CD8-positive, alpha-beta memory T cell (primary cell): ENCODE measurements around the gene P2RY12. TPM values are rescaled to one million over a fixed set of nuclear protein-coding genes. Genes with fewer than 3 reads are reported as not detected.
A peak's percentile ranks its signal among the peaks of the same experiment; 100 is the strongest.

ENCODE experiments used
- CTCF ChIA-PET: fragments of 350-600 bp; sonication (Branson Sonifier 250); formaldehyde crosslinking; loops from one replicate; lab custom pipeline; 2021; ENCODE audit warnings: antibody characterized with exemption; lab: Charles Lee
- POLR2A ChIA-PET: fragments of 350-600 bp; sonication (Branson Sonifier 250); formaldehyde crosslinking; loops from one replicate; lab custom pipeline; 2021; ENCODE audit warnings: antibody characterized with exemption; lab: Charles Lee
- DNase-seq, 5 donors: peaks; one replicate each; pipeline versions ENCODE4 v3.0.0 to v3.0.0-alpha.2; 2020 to 2022; ENCODE audit warnings: mixed read lengths in 1 of 5
- H3K27ac ChIP-seq: one replicate; pipeline ENCODE4 v1.7.0; 2013; ENCODE audit warnings: low read depth, mild to moderate bottlenecking, low read length, moderate library complexity
- H3K27me3 ChIP-seq: 2 replicates; pipeline ENCODE4 v1.7.0; 2013; ENCODE audit warnings: low read length, mild to moderate bottlenecking; ENCODE audit not compliant: insufficient read depth, poor library complexity, severe bottlenecking
- H3K36me3 ChIP-seq: 2 replicates; pipeline ENCODE4 v1.7.0; 2013; ENCODE audit warnings: mild to moderate bottlenecking, low read length, moderate library complexity; ENCODE audit not compliant: insufficient read depth
- H3K4me1 ChIP-seq: 2 replicates; pipeline ENCODE4 v1.7.0; 2013; ENCODE audit warnings: mild to moderate bottlenecking, low read length, moderate library complexity; ENCODE audit not compliant: insufficient read depth
- H3K4me3 ChIP-seq: 2 replicates; pipeline ENCODE4 v1.7.0; 2013; ENCODE audit warnings: mild to moderate bottlenecking, low read length
- H3K9me3 ChIP-seq: 2 replicates; pipeline ENCODE4 v1.7.0; 2013; ENCODE audit warnings: mild to moderate bottlenecking, low read length
- H3K27ac Mint-ChIP-seq, 8 donors: one replicate each; pipeline ENCODE4 v1.8.0; 2020 to 2021; ENCODE audit warnings: mixed read lengths in 8 of 8, mild to moderate bottlenecking in 6 of 8, inconsistent platforms in 3 of 8, moderate library complexity in 3 of 8
- H3K27me3 Mint-ChIP-seq, 2 donors: one replicate each; pipeline ENCODE4 v1.8.0; 2020 to 2021; ENCODE audit warnings: mixed read lengths in 2 of 2, mild to moderate bottlenecking in 1 of 2, moderate library complexity in 1 of 2
- H3K36me3 Mint-ChIP-seq, 3 donors: one replicate each; pipeline ENCODE4 v1.8.0; 2020 to 2021; ENCODE audit warnings: mixed read lengths in 3 of 3, inconsistent platforms in 1 of 3, mild to moderate bottlenecking in 1 of 3
- H3K4me1 Mint-ChIP-seq, 3 donors: one replicate each; pipeline ENCODE4 v1.8.0; 2020 to 2021; ENCODE audit warnings: mixed read lengths in 3 of 3, inconsistent platforms in 1 of 3, mild to moderate bottlenecking in 1 of 3
- H3K4me3 Mint-ChIP-seq, 7 donors: one replicate each; pipeline ENCODE4 v1.8.0; 2020 to 2021; ENCODE audit warnings: mixed read lengths in 7 of 7, mild to moderate bottlenecking in 6 of 7, moderate library complexity in 4 of 7, inconsistent platforms in 2 of 7
- H3K9me3 Mint-ChIP-seq, 5 donors: one replicate each; pipeline ENCODE4 v1.8.0; 2020 to 2022; ENCODE audit warnings: mixed read lengths in 5 of 5, mild to moderate bottlenecking in 3 of 5, moderate library complexity in 2 of 5, inconsistent platforms in 1 of 5
- polyA plus RNA-seq: library from polyadenylated mRNA; unstranded; fragments of 300-500 nt; fragmentation: Illumina TruSeq; gene quantifications from one replicate; pipeline ENCODE4 v1.2.3, GENCODE V29; 2021
- total RNA-seq, 2 experiments: library from RNA; stranded (reverse); gene quantifications; one replicate each; pipeline ENCODE4 v1.2.3, GENCODE V29; 2021

Gene P2RY12
- total and polyA plus RNA-seq, 3 experiments from 2014 or later = not detected

DNA sequence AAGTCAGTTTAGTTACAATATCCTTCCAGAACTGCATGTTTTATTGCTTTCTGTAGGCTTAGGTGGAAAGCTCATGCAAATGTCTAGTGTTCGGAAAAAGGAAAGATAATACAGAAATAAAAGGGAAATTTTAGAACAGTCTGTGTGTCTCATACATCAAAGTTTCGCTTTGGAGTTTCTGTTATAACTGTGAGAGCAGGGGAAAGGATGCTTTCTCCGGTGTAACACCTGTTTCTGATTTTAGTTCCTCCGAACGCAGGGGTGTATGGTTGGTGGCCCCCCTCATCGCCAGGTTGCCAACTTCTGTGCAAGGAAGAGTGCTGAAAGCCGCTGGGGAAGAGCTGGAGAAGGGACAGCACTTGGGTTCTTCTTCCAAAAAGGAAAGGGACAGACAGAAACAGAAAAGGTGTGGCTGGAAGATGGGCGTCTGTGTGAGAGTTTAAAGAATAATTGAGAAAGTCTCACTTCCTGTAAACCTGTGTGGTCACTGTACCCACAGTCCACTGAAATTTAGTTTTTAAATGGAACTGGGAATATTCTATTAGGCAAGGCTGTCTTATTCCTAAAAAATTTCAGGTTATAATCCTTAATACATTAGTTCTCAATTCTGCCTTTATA is 6.7 kb downstream of the P2RY12 start:
- ChIA-PET CTCF (no interaction called here), POLR2A (no interaction called here)
- H3K4me1 Mint-ChIP-seq = no peaks in the 10 kb centered on the region
- Histone ChIP-seq H3K4me1 (no peaks in the 10 kb centered on the region), H3K27me3 (no peaks in the 10 kb centered on the region), H3K9me3 (no peaks in the 10 kb centered on the region), H3K4me3 (no peak overlapping the region), H3K36me3 (no peaks in the 10 kb centered on the region), H3K27ac (no peak overlapping the region)
- H3K9me3 Mint-ChIP-seq = no peaks in the 10 kb centered on the region
- no peaks in the 10 kb centered on the region for H3K36me3 Mint-ChIP-seq
- no peak for DNase-seq
- no peak overlapping the region for H3K27ac Mint-ChIP-seq
- no peak overlapping the region for H3K4me3 Mint-ChIP-seq
- peaks cover 1 to 10% of the 10 kb centered on the region in 2 donors for H3K27me3 Mint-ChIP-seq

DNA sequence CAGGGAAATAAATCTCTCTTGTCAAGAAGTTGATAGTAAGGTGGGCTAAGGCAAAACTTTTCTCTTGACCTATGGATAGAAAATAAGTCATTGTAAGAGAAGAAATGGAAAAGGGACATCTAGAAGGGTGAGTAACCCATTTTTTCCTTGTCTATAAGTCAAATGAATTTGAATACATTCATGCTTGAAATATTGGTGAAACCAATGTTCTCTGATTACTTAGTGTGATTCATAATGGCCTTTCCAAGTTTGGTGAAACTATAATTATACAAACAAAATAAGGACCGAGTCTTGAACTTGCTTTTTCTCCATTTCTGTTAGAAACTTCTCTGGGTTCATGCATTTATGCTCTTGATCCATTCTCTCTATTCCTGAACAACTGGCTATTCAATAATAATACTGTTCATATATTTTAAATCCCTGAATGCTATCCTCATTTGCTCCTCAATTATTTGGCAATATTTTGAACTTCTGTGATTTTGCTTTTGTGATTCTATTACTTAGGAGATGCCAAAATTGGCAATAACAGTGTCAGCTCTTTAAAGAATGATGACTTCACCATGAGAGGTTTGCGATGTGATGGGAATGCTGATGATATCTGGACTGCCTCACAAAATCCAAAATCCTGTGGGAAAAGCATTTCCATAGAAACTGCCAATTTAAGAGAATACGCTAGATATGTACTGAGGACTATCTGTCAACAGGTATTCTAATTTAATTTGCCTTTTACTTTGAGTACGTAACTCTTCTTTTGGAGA is 12.3 kb downstream of the P2RY12 start:
- no peak overlapping the region for H3K4me3 ChIP-seq
- no peaks in the 10 kb centered on the region for H3K4me1 ChIP-seq
- H3K9me3 ChIP-seq = no peaks in the 10 kb centered on the region
- POLR2A ChIA-PET = no interaction called here
- DNase-seq = no peak
- no peaks in the 10 kb centered on the region for H3K36me3 ChIP-seq
- Mint-ChIP-seq H3K4me1 (no peaks in the 10 kb centered on the region), H3K9me3 (no peaks in the 10 kb centered on the region), H3K27me3 (peaks cover 0 to 8% of the 10 kb centered on the region in 2 donors), H3K36me3 (no peaks in the 10 kb centered on the region), H3K4me3 (no peak overlapping the region), H3K27ac (no peak overlapping the region)
- CTCF ChIA-PET = no interaction called here
- no peaks in the 10 kb centered on the region for H3K27me3 ChIP-seq
- no peak overlapping the region for H3K27ac ChIP-seq

DNA sequence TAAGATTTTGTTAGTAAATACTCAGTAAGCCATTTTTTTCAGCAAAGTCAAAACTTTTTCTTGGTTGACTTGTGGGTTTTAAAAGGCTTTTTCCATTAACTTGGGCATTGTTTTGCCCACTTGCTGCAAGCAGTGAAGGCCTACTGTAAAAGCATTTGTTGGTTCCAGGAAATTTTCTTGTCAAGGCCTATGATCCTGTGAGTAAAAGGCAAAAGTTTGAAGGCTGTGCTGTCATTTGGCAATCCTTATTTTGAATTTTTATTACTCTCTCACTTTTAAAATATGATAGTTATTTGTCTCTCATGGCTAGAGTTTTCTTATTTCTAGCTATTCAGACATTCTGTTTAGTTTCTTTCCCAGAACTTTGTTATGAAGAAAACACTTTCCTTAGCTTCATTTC is 13.0 kb downstream of the P2RY12 start:
- CTCF ChIA-PET = no interaction called here
- POLR2A ChIA-PET = no interaction called here
- DNase-seq = no peak
- Mint-ChIP-seq H3K4me3 (no peak overlapping the region), H3K9me3 (no peaks in the 10 kb centered on the region), H3K36me3 (no peaks in the 10 kb centered on the region), H3K27me3 (peaks cover 0 to 5% of the 10 kb centered on the region in 2 donors), H3K27ac (no peak overlapping the region), H3K4me1 (no peaks in the 10 kb centered on the region)
- no peak overlapping the region for H3K4me3 ChIP-seq
- H3K36me3 ChIP-seq = no peaks in the 10 kb centered on the region
- H3K27me3 ChIP-seq = no peaks in the 10 kb centered on the region
- H3K27ac ChIP-seq = no peak overlapping the region
- no peaks in the 10 kb centered on the region for H3K9me3 ChIP-seq
- H3K4me1 ChIP-seq = no peaks in the 10 kb centered on the region

DNA sequence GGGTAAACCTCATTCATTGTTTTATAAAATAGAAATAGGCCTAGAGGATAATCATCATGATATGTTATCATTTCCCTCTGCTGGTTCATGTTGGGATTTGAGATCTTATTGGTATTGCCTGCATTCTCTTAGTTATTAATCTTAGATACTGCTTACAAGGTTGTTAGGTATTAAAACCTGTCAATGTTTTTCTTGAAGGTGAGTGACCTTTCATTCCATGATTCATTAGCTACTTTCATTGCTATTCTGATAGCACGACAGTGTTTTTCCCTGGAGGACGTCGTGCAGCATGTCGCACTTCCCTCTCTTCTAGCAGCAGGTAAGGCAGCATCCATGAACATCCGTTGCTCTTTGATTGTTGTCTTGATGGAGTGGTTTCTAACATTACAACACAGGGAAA is 17.1 kb downstream of the P2RY12 start:
- Histone ChIP-seq H3K27ac (no peak overlapping the region), H3K27me3 (no peaks in the 10 kb centered on the region), H3K4me3 (no peak overlapping the region), H3K9me3 (no peaks in the 10 kb centered on the region), H3K4me1 (no peaks in the 10 kb centered on the region), H3K36me3 (no peaks in the 10 kb centered on the region)
- Mint-ChIP-seq H3K4me3 (no peak overlapping the region), H3K27ac (peak overlapping the region in 1 of 8 donors; percentile 61), H3K4me1 (no peaks in the 10 kb centered on the region), H3K9me3 (no peaks in the 10 kb centered on the region), H3K36me3 (no peaks in the 10 kb centered on the region), H3K27me3 (peaks cover 0 to 10% of the 10 kb centered on the region in 2 donors)
- POLR2A ChIA-PET = no interaction called here
- CTCF ChIA-PET = no interaction called here
- DNase-seq = no peak

DNA sequence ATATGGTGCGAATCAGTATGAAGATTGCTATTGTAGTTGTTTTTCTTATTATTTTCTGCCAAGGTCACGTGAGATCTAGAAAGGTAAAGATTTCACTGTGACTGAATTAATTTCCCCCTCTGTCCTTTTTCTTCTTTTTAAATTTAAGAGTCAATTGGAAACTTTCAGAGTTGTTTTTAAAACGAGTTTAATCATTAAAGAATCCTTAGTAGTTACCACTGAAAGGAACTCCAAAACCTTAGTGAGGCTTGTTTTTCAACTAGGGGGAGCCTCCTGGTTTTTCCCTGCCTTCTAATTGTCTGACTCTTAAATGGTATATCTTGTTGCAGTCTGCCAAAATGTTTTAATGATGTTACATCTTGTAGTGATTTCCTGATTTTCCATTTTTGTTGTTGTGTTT is 17.6 kb downstream of the P2RY12 start:
- Histone ChIP-seq H3K36me3 (no peaks in the 10 kb centered on the region), H3K27ac (no peak overlapping the region), H3K4me1 (no peaks in the 10 kb centered on the region), H3K9me3 (no peaks in the 10 kb centered on the region), H3K4me3 (no peak overlapping the region), H3K27me3 (no peaks in the 10 kb centered on the region)
- no peaks in the 10 kb centered on the region for H3K4me1 Mint-ChIP-seq
- CTCF ChIA-PET = no interaction called here
- H3K27me3 Mint-ChIP-seq = peaks cover 0 to 10% of the 10 kb centered on the region in 2 donors
- H3K9me3 Mint-ChIP-seq = no peaks in the 10 kb centered on the region
- no peak for DNase-seq
- H3K27ac Mint-ChIP-seq = peak overlapping the region in 1 of 8 donors; percentile 61
- H3K4me3 Mint-ChIP-seq = no peak overlapping the region
- H3K36me3 Mint-ChIP-seq = no peaks in the 10 kb centered on the region
- POLR2A ChIA-PET = no interaction called here

DNA sequence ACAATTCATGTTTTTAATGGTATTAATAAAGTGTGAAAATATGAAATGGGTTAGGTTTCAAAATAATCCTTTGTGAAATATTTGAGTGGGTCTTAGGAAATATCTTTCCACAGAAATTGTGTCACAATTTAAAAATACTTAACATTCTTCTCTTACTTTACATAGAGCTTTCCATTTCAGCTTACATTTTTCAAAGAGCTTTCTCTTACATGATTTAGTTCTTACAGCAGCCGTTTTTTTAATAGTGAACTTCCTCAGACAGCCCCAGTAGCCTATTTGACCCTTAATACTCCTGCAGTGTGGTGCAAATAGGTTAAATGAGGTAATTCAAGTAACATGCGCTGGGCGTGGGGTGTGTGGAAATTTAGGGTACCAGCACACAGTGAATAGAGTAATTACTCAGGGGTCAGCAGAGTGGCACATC is 21.8 kb downstream of the P2RY12 start:
- H3K27ac ChIP-seq = no peak overlapping the region
- DNase-seq = no peak
- H3K36me3 Mint-ChIP-seq = no peaks in the 10 kb centered on the region
- no peaks in the 10 kb centered on the region for H3K9me3 Mint-ChIP-seq
- peaks cover 0 to 8% of the 10 kb centered on the region in 2 donors for H3K27me3 Mint-ChIP-seq
- no peak overlapping the region for H3K27ac Mint-ChIP-seq
- no peaks in the 10 kb centered on the region for H3K27me3 ChIP-seq
- CTCF ChIA-PET = no interaction called here
- H3K36me3 ChIP-seq = no peaks in the 10 kb centered on the region
- H3K4me3 ChIP-seq = no peak overlapping the region
- H3K4me3 Mint-ChIP-seq = no peak overlapping the region
- POLR2A ChIA-PET = no interaction called here
- no peaks in the 10 kb centered on the region for H3K4me1 ChIP-seq
- H3K9me3 ChIP-seq = no peaks in the 10 kb centered on the region
- H3K4me1 Mint-ChIP-seq = no peaks in the 10 kb centered on the region

DNA sequence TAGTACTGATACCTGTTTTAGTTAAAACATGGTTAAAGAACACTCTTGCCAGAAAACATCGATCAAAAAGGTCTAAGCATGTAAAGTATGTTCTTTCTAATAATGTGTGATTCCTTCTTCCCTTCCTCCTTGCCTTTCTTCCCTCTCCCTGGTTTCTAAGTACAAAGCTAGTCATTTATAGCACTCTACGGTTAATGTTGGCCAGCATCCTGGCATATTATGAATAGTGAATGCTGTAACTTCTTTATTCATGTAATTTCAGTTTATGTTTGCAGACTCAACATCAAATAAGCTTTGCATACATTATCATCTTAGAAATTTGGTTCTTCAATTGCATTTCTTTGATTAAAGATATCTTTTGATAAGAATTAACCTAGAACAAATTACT is 27.1 kb downstream of the P2RY12 start:
- Mint-ChIP-seq H3K4me3 (no peak overlapping the region), H3K36me3 (no peaks in the 10 kb centered on the region), H3K27ac (no peak overlapping the region), H3K27me3 (peaks cover 0 to 10% of the 10 kb centered on the region in 2 donors), H3K4me1 (no peaks in the 10 kb centered on the region), H3K9me3 (no peaks in the 10 kb centered on the region)
- no peaks in the 10 kb centered on the region for H3K27me3 ChIP-seq
- CTCF ChIA-PET = no interaction called here
- H3K36me3 ChIP-seq = no peaks in the 10 kb centered on the region
- no peaks in the 10 kb centered on the region for H3K9me3 ChIP-seq
- H3K27ac ChIP-seq = no peak overlapping the region
- no peaks in the 10 kb centered on the region for H3K4me1 ChIP-seq
- POLR2A ChIA-PET = no interaction called here
- H3K4me3 ChIP-seq = no peak overlapping the region
- DNase-seq = no peak

DNA sequence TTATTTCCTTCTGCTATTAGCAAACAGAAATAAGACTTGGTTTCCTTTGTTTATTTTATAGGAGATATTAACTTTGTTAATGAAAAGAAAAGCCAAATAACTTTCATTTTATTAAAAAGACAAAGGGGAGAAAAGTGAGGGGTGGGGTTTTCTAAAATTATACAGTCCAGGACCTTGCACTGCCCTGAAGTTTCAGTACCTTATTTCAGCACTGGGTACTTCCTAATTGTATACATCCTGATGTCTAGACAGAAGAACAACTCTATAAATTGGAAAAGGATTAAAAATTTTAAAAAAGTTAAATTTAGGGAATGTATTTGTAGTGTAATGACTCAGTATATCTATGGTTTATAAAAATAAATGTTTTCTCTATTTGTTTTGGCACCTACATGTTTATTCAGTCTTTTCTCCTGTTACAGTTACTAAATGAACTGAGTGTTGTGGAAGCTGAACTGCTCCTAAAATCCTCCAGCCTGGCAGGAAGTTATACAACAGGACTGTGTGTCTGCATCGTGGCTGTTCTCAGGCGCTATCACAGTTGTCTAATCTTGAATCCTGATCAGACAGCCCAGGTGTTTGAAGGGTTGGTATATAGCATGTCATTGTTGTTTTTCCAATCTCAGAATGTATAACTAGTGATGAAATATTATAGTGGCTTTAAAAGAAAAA is 27.6 kb downstream of the P2RY12 start:
- Mint-ChIP-seq H3K36me3 (no peaks in the 10 kb centered on the region), H3K27ac (peak overlapping the region in 1 of 8 donors; percentile 14), H3K4me1 (no peaks in the 10 kb centered on the region), H3K9me3 (no peaks in the 10 kb centered on the region), H3K27me3 (peaks cover 0 to 16% of the 10 kb centered on the region in 2 donors), H3K4me3 (no peak overlapping the region)
- no peaks in the 10 kb centered on the region for H3K36me3 ChIP-seq
- H3K27me3 ChIP-seq = no peaks in the 10 kb centered on the region
- no peaks in the 10 kb centered on the region for H3K4me1 ChIP-seq
- H3K4me3 ChIP-seq = no peak overlapping the region
- no peaks in the 10 kb centered on the region for H3K9me3 ChIP-seq
- ChIA-PET POLR2A (no interaction called here), CTCF (no interaction called here)
- no peak for DNase-seq
- H3K27ac ChIP-seq = no peak overlapping the region
